ENCODE results near the gene NAT10. TPM values are rescaled to one million over a fixed set of nuclear protein-coding genes. Genes with fewer than 3 reads are reported as not detected.

The NAT10 gene
- total RNA-seq, 1 donor from 2014 or later: 63.5 TPM

- TF ChIP-seq CTCF (conservative IDR thresholded peaks at IDR 0.05): no peak
- Mint-ChIP-seq H3K4me1 (ENCODE audit: unreplicated experiment) (peaks cover 34% of the 10 kb centered on the region), H3K27ac (no peak overlapping the region), H3K9me3 (no peaks in the 10 kb centered on the region), H3K36me3 (peaks cover 3% of the 10 kb centered on the region), H3K27me3 (peaks cover 2% of the 10 kb centered on the region), H3K4me3 (no peak overlapping the region)
- no peak for DNase-seq (ENCODE audit: extremely low spot score, unreplicated experiment)
Observed at GRCh38 chr11:34190192-34191139, 85.0 kb downstream of the NAT10 start.

- H3K9me3 Mint-ChIP-seq: no peaks in the 10 kb centered on the region
- no peak overlapping the region for H3K4me3 Mint-ChIP-seq
- peaks cover 31% of the 10 kb centered on the region for H3K4me1 Mint-ChIP-seq (ENCODE audit: unreplicated experiment)
- H3K36me3 Mint-ChIP-seq: peaks cover 3% of the 10 kb centered on the region
- no peak overlapping the region for H3K27ac Mint-ChIP-seq
- no peak for TF ChIP-seq CTCF (conservative IDR thresholded peaks at IDR 0.05)
- peaks cover 2% of the 10 kb centered on the region for H3K27me3 Mint-ChIP-seq
- DNase-seq (ENCODE audit: extremely low spot score, unreplicated experiment): no peak
Observed at GRCh38 chr11:34191578-34191977, 86.1 kb downstream of the NAT10 start.

- no peak for TF ChIP-seq CTCF (conservative IDR thresholded peaks at IDR 0.05)
- Mint-ChIP-seq H3K9me3 (no peaks in the 10 kb centered on the region), H3K4me3 (no peak overlapping the region), H3K36me3 (peaks cover 7% of the 10 kb centered on the region), H3K27ac (no peak overlapping the region), H3K27me3 (peaks cover 2% of the 10 kb centered on the region), H3K4me1 (ENCODE audit: unreplicated experiment) (peaks cover 33% of the 10 kb centered on the region)
- DNase-seq (ENCODE audit: extremely low spot score, unreplicated experiment): no peak
Observed at GRCh38 chr11:34192481-34193401, 87.3 kb downstream of the NAT10 start.

- no peak overlapping the region for H3K4me3 Mint-ChIP-seq
- H3K36me3 Mint-ChIP-seq: peaks cover 7% of the 10 kb centered on the region
- H3K9me3 Mint-ChIP-seq: no peaks in the 10 kb centered on the region
- TF ChIP-seq CTCF (conservative IDR thresholded peaks at IDR 0.05): no peak
- H3K27ac Mint-ChIP-seq: no peak overlapping the region
- DNase-seq (ENCODE audit: extremely low spot score, unreplicated experiment): no peak
- no peaks in the 10 kb centered on the region for H3K27me3 Mint-ChIP-seq
- peaks cover 22% of the 10 kb centered on the region for H3K4me1 Mint-ChIP-seq (ENCODE audit: unreplicated experiment)
Observed at GRCh38 chr11:34194576-34195335, 89.3 kb downstream of the NAT10 start.

Other genes with a start within 250 kb of the NAT10 start
- gene LMO2, start 213.6 kb upstream of the NAT10 start, total RNA-seq (ENCODE audit: low replicate concordance): 12.7 and 13.0 TPM in 2 replicates
- gene CAPRIN1, start 53.9 kb upstream of the NAT10 start, total RNA-seq (ENCODE audit: low replicate concordance): 218 and 277 TPM in 2 replicates

Measured in type B pancreatic cell (in vitro differentiated cells).